Right forelimb (tissue), 1 donor: ENCODE data around the gene LSM10.

Experiments used
- DNase-seq: peaks from one replicate; pipeline ENCODE4 v3.0.0-alpha.2; 2018

The LSM10 gene

DNA sequence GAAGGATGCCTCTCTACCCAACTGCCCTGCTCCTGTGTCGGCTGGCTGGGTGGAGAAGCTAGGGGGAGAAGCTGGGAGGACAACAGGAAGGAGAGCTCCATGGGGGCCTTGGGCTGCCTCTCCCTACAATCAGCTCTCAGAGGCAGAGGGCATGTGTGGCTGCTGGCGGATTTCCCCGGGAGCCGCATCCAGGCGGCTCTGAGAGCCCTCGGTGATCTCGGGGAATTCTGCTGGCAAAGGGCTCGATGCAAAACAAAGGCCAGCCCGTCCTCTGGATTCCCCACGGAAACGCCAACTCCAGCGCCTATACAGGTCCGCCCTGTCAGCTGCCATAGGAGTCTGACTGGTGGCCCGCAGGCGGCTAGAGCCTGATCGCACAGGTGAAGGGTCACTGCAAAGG is 47.9 kb downstream of the LSM10 start:
- no peak for DNase-seq

DNA sequence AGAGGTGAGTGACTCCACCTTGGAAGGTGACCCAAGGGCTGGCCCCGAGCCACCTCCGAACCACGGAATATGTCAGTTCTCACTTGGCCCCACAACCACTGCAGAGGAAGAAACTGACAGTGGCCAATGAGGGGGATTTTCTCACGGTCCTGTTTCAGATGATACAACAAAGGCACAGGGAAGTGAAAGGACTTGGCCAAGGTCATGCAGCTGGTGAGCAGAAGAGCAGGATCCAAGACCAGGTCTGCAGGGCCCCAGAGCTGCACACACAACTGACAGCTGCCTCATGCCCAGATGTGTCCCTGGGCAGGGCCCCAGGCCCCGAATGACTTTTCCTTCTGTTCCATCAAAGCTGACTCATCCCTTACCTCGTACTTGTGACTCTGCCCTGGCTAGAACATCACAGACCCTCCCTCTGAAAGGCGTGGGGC is 48.5 kb downstream of the LSM10 start:
- no peak for DNase-seq

GRCh38 chr1:36346741-36347370 is 50.9 kb downstream of the LSM10 start:
- DNase-seq, result no peak

DNA sequence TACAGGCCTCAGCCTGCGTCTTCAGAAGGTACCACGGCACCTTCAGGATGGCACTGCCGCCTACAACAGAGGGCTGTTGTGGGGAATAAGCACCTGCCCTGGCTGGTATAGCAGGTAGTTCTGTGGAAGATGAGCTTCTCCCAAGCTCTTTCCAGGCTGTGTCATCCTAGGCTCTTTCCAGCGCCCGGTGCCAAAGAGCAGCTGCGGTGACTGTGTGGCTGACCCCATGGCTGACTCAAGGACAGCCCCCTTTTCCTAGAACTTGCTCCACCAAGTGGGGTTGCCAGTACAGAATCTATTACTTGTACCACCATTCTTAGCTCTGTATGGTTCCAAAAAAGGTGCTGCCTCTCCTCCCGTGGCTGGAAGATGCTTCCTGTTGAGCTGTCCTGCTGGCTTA is 52.4 kb downstream of the LSM10 start:
- DNase-seq, result no peak

DNA sequence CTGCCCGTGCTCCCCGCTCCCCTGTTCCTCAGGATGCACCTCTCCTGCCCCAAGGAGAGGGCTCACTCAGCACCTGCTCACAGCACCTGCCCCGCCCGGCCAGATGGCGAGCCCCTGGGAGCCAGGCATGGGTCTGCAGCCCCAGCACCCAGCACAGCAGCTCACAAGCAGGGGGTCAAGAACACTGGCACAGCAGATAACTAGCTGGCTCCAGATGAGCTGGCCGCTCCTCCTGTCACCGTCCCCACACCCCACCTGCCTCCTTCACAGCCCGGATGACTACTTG is 53.4 kb downstream of the LSM10 start:
- DNase-seq, result no peak

- no peak for DNase-seq
Observed at GRCh38 chr1:36343651-36344394, 53.9 kb downstream of the LSM10 start.
